ENCODE measurements around the gene METTL21C. TPM values are rescaled to one million over a fixed set of nuclear protein-coding genes. Genes with fewer than 3 reads are reported as not detected.

Gene METTL21C
- total and polyA plus RNA-seq, 7 donors = 0.19 to 12.5 (median 0.34) TPM

DNA sequence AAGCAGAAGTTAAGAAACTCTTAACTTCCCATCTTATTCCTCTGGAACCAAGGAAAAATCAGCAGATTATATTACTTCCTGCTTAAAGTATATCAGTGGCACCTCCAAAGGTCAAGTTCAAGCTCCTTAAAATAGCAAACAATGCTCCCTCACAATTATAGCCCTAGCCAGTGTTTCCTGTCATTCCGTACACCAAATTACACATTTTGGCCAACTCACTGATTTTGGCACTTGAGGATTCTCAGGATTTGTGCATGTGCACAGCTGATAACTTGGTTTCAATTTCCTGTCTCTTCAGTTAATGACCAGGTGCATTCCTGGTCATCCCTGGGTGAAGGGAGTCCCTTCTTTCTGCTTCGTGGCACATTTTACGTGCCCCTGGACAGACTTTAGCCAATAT lies 56.1 kb downstream of the METTL21C start:
- Histone ChIP-seq H3K27ac (no peak overlapping the region), H3K27me3 (ENCODE audit: insufficient read depth in 3 of 3, low read length in 2 of 3) (no peaks in the 10 kb centered on the region), H3K4me3 (no peak overlapping the region), H3K36me3 (ENCODE audit: insufficient read depth in 1 of 2, low read depth in 1 of 2) (peaks cover 10 to 92% of the 10 kb centered on the region in 2 donors), H3K9me3 (no peaks in the 10 kb centered on the region), H3K4me1 (peaks cover 17% of the 10 kb centered on the region)
- WGBS, 3 donors = 64 to 68% (median 67%) methylated on average over 3 of the region's 3 CpGs
- DNase-seq (no peak), ATAC-seq (no peak)
- intact Hi-C loops (cut with DNase I) = no loop called here
- TF ChIP-seq, protein P1, sequence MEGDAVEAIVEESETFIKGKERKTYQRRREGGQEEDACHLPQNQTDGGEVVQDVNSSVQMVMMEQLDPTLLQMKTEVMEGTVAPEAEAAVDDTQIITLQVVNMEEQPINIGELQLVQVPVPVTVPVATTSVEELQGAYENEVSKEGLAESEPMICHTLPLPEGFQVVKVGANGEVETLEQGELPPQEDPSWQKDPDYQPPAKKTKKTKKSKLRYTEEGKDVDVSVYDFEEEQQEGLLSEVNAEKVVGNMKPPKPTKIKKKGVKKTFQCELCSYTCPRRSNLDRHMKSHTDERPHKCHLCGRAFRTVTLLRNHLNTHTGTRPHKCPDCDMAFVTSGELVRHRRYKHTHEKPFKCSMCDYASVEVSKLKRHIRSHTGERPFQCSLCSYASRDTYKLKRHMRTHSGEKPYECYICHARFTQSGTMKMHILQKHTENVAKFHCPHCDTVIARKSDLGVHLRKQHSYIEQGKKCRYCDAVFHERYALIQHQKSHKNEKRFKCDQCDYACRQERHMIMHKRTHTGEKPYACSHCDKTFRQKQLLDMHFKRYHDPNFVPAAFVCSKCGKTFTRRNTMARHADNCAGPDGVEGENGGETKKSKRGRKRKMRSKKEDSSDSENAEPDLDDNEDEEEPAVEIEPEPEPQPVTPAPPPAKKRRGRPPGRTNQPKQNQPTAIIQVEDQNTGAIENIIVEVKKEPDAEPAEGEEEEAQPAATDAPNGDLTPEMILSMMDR (IDR thresholded peaks at IDR 0.05) = no peak

Other genes starting within 250 kb of the METTL21C start
- 10 to 100 TPM; 35.2 to 45.6 (median 42.7) TPM for gene TPP2, start 98.1 kb downstream of the METTL21C start, total RNA-seq
- 10 to 100 TPM; 22.1 to 40.3 (median 24.7) TPM for gene TPP2, start 98.1 kb downstream of the METTL21C start, polyA plus RNA-seq
- 1 to 10 TPM; 4.8 to 6.9 (median 6.4) TPM for gene TEX30, start 78.7 kb upstream of the METTL21C start, total RNA-seq
- gene TEX30, start 78.7 kb upstream of the METTL21C start, polyA plus RNA-seq = 10 to 100 TPM; 16.0 to 20.6 (median 16.6) TPM
- gene POGLUT2, start 103.9 kb upstream of the METTL21C start, total RNA-seq = 1 to 10 TPM in 1 of 4 donors, under 1 TPM in 3; 0.69 to 1.4 (median 0.87) TPM
- 1 to 10 TPM in 2 of 3 donors, under 1 TPM in 1; 0.96 to 1.9 (median 1.4) TPM for gene POGLUT2, start 103.9 kb upstream of the METTL21C start, polyA plus RNA-seq
- gene BIVM, start 104.1 kb upstream of the METTL21C start, total RNA-seq = 10 to 100 TPM; 14.9 to 19.9 (median 17.6) TPM
- 10 to 100 TPM in 2 of 3 donors, 1 to 10 TPM in 1; 7.9 to 24.6 (median 10.9) TPM for gene BIVM, start 104.1 kb upstream of the METTL21C start, polyA plus RNA-seq
- gene ERCC5, start 151.0 kb upstream of the METTL21C start, total RNA-seq = 10 to 100 TPM; 21.0 to 31.0 (median 27.4) TPM
- gene ERCC5, start 151.0 kb upstream of the METTL21C start, polyA plus RNA-seq = 10 to 100 TPM; 13.5 to 37.4 (median 23.3) TPM

Data from psoas muscle (tissue), 8 donors.